Caco-2 (cell line): ENCODE measurements around the gene CACNB1. TPM values are rescaled to one million over a fixed set of nuclear protein-coding genes. Genes with fewer than 3 reads are reported as not detected.
"Not testable (repeated sequence)": the region's sequence is repeated elsewhere in the genome, so short reads cannot be mapped to it uniquely, and the experiment has no call there.

ENCODE experiments used
- BruUV-seq: library from RNA; stranded (reverse); fragments of 400-500 nt; replicated peaks from 2 replicates; lab custom pipeline; 2021; lab: Mats Ljungman, UMichigan
- CTCF ChIA-PET: fragments of 300-600 bp; sonication (Branson Sonifier 250); formaldehyde crosslinking; loops from one replicate; lab custom pipeline; 2022; ENCODE audit warnings: antibody characterized with exemption; lab: Charles Lee
- POLR2A ChIA-PET: fragments of 300-600 bp; sonication (Branson Sonifier 250); formaldehyde crosslinking; loops from one replicate; lab custom pipeline; 2022; ENCODE audit warnings: antibody characterized with exemption; lab: Charles Lee
- DNase-seq, 2 experiments: peaks; one replicate each; pipeline versions ENCODE4 v3.0.0 to v3.0.0-alpha.2; 2020 to 2022
- H3K27me3 ChIP-seq: replicated peaks from 2 replicates; pipeline ENCODE4 v1.6.0; 2011; ENCODE audit warnings: low read length; ENCODE audit not compliant: control insufficient read depth, insufficient read depth
- H3K36me3 ChIP-seq: 2 replicates; pipeline ENCODE4 v1.5.1; 2011; ENCODE audit warnings: low read length; ENCODE audit not compliant: control insufficient read depth, insufficient read depth
- H3K4me1 ChIP-seq: fragments of 250-450 bp; sonication (Bioruptor Pico); 2 replicates; pipeline ENCODE4 v1.5.1; 2020; ENCODE audit warnings: mild to moderate bottlenecking
- H3K4me3 ChIP-seq: 2 replicates; pipeline ENCODE4 v1.5.1; 2011; ENCODE audit warnings: low read depth, mild to moderate bottlenecking, control low read depth, low read length
- H3K9me3 ChIP-seq: fragments of 250-450 bp; sonication (Bioruptor Pico); 2 replicates; pipeline ENCODE4 v1.5.1; 2020; ENCODE audit warnings: mild to moderate bottlenecking, moderate library complexity
- H3K27ac Mint-ChIP-seq: one replicate; pipeline ENCODE4 v1.8.0; 2022; ENCODE audit warnings: mixed read lengths; ENCODE audit not compliant: unreplicated experiment
- H3K27me3 Mint-ChIP-seq: one replicate; pipeline ENCODE4 v1.8.0; 2022; ENCODE audit warnings: mixed read lengths; ENCODE audit not compliant: insufficient read depth, unreplicated experiment
- H3K36me3 Mint-ChIP-seq: one replicate; pipeline ENCODE4 v1.8.0; 2022; ENCODE audit warnings: mild to moderate bottlenecking, mixed read lengths; ENCODE audit not compliant: insufficient read depth, unreplicated experiment
- H3K4me1 Mint-ChIP-seq: one replicate; pipeline ENCODE4 v1.8.0; 2022; ENCODE audit warnings: low read depth, mixed read lengths; ENCODE audit not compliant: unreplicated experiment
- H3K4me3 Mint-ChIP-seq: one replicate; pipeline ENCODE4 v1.8.0; 2022; ENCODE audit warnings: mild to moderate bottlenecking, moderate library complexity, mixed read lengths; ENCODE audit not compliant: unreplicated experiment
- H3K9me3 Mint-ChIP-seq: one replicate; pipeline ENCODE4 v1.8.0; 2022; ENCODE audit warnings: mixed read lengths; ENCODE audit not compliant: unreplicated experiment
- CTCF ChIP-seq, 2 experiments: fragments of 200-600 bp in 1 of 2; IDR thresholded peaks; 1 replicate in 1 of 2; 2 replicates in 1 of 2; pipeline versions ENCODE4 v1.5.1 to v1.8.0; 2011 to 2022; ENCODE audit warnings: antibody characterized with exemption in 1 of 2, control low read depth in 1 of 2, inconsistent platforms in 1 of 2, low read depth in 1 of 2, low read length in 1 of 2, mild to moderate bottlenecking in 1 of 2, moderate library complexity in 1 of 2; ENCODE audit not compliant: insufficient read depth in 1 of 2, severe bottlenecking in 1 of 2, unreplicated experiment in 1 of 2
- intact Hi-C: fragments of 100-400 bp; cut with micrococcal nuclease; formaldehyde crosslinking; loops from one replicate; pipeline ENCODE4 v1.10.0; 2022; ENCODE audit not compliant: unreplicated experiment
- total RNA-seq: library from RNA; stranded (reverse); gene quantifications from 2 replicates; pipeline ENCODE4 v1.2.3, GENCODE V29; 2022

CACNB1 gene
- total RNA-seq, 1 experiment from 2014 or later = 7.0 TPM

- peaks cover 17% of the 10 kb centered on the region for H3K4me1 Mint-ChIP-seq
- no peak overlapping the region for H3K4me3 ChIP-seq
- H3K4me3 Mint-ChIP-seq = no peak overlapping the region
- peaks cover 16% of the 10 kb centered on the region for H3K4me1 ChIP-seq
- intact Hi-C loops = no loop called here
- ChIA-PET CTCF (interaction anchor here (0.7 to 1.1 kb wide), 2 partner anchors 17 to 187 kb away, joined by 3 to 4 read pairs; no protein-coding TSS in a partner anchor), POLR2A (interaction anchor here (0.7 kb wide), 2 partner anchors 36 to 80 kb away, joined by 8 read pairs; no protein-coding TSS in a partner anchor)
- H3K27me3 Mint-ChIP-seq = no peaks in the 10 kb centered on the region
- H3K27ac Mint-ChIP-seq = no peak overlapping the region
- no peak for TF ChIP-seq CTCF (IDR thresholded peaks at IDR 0.05; ENCODE audit: insufficient read depth in 1 of 2, low read depth in 1 of 2, low read length in 1 of 2, severe bottlenecking in 1 of 2, unreplicated experiment in 1 of 2)
- no peaks in the 10 kb centered on the region for H3K27me3 ChIP-seq
- H3K9me3 ChIP-seq = no peaks in the 10 kb centered on the region
- peaks cover 7% of the 10 kb centered on the region for H3K36me3 Mint-ChIP-seq
- H3K36me3 ChIP-seq = no peaks in the 10 kb centered on the region
- no TSS peak for BruUV-seq
- DNase-seq = no peak
- no peaks in the 10 kb centered on the region for H3K9me3 Mint-ChIP-seq
Observed at GRCh38 chr17:39170109-39170508, 27.4 kb downstream of the CACNB1 start.

DNA sequence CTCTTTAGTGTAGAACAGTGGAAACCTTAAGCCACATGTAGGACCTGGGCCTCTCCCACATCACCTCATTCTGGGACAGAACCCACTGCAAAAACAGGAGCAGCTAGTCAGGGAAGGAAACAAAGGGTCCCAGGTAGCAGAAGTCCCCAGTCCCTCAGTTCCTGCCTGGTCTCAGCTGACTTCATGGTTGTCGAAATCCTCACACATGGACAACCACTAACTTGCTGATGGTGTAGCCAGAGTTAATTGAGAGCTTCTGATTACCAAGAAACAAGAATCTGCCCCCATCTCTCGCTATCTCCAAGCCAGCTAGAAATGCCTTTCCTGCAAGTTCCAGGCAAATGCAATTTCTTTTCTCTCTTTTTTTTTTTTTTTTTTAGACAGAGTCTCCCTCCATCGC lies 28.0 kb downstream of the CACNB1 start:
- no peaks in the 10 kb centered on the region for H3K27me3 ChIP-seq
- DNase-seq = no peak
- Mint-ChIP-seq H3K4me3 (no peak overlapping the region), H3K9me3 (no peaks in the 10 kb centered on the region), H3K4me1 (peaks cover 21% of the 10 kb centered on the region), H3K36me3 (peaks cover 7% of the 10 kb centered on the region), H3K27ac (no peak overlapping the region), H3K27me3 (no peaks in the 10 kb centered on the region)
- H3K36me3 ChIP-seq = no peaks in the 10 kb centered on the region
- ChIA-PET POLR2A (interaction anchor here (0.6 kb wide), 1 partner anchor 16 kb away, joined by 3 read pairs; no protein-coding TSS in a partner anchor), CTCF (interaction anchor here (0.7 to 1.1 kb wide), 2 partner anchors 16 to 187 kb away, joined by 4 read pairs; no protein-coding TSS in a partner anchor)
- no peak overlapping the region for H3K4me3 ChIP-seq
- peaks cover 16% of the 10 kb centered on the region for H3K4me1 ChIP-seq
- intact Hi-C loops = no loop called here
- no peak for TF ChIP-seq CTCF (IDR thresholded peaks at IDR 0.05; ENCODE audit: insufficient read depth in 1 of 2, low read depth in 1 of 2, low read length in 1 of 2, severe bottlenecking in 1 of 2, unreplicated experiment in 1 of 2)
- BruUV-seq = no TSS peak
- no peaks in the 10 kb centered on the region for H3K9me3 ChIP-seq

GRCh38 chr17:39169101-39169500 lies 28.4 kb downstream of the CACNB1 start:
- intact Hi-C loops = no loop called here
- Mint-ChIP-seq H3K4me1 (peaks cover 23% of the 10 kb centered on the region), H3K27ac (no peak overlapping the region), H3K27me3 (no peaks in the 10 kb centered on the region), H3K36me3 (peaks cover 7% of the 10 kb centered on the region), H3K9me3 (no peaks in the 10 kb centered on the region), H3K4me3 (no peak overlapping the region)
- CTCF ChIA-PET = interaction anchor here (0.7 kb wide), 1 partner anchor 15 kb away, joined by 4 read pairs; no protein-coding TSS in a partner anchor
- Histone ChIP-seq H3K9me3 (no peaks in the 10 kb centered on the region), H3K27me3 (no peaks in the 10 kb centered on the region), H3K4me1 (peaks cover 20% of the 10 kb centered on the region), H3K36me3 (no peaks in the 10 kb centered on the region), H3K4me3 (no peak overlapping the region)
- no peak for TF ChIP-seq CTCF (IDR thresholded peaks at IDR 0.05; ENCODE audit: insufficient read depth in 1 of 2, low read depth in 1 of 2, low read length in 1 of 2, severe bottlenecking in 1 of 2, unreplicated experiment in 1 of 2)
- DNase-seq = no peak
- BruUV-seq = no TSS peak
- POLR2A ChIA-PET = interaction anchor here (0.6 kb wide), 1 partner anchor 15 kb away, joined by 3 read pairs; no protein-coding TSS in a partner anchor

DNA sequence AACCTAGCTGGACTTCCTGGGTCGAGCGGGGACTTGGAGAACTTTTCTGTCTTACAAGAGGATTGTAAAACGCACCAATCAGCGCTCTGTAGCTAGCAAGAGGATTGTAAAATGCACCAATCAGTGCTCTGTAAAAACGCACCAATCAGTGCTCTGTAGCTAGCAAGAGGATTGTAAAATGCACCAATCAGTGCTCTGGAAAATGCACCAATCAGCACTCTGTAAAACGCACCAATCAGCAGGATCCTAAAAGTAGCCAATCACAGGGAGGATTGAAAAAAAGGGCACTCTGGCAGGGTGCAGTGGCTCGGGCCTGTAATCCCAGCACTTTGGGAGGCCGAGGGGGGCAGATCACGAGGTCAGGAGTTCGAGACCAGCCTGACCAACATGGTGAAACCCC lies 29.0 kb downstream of the CACNB1 start:
- H3K27me3 ChIP-seq, H3K4me3 ChIP-seq, H3K9me3 Mint-ChIP-seq, H3K4me3 Mint-ChIP-seq, H3K36me3 ChIP-seq, H3K9me3 ChIP-seq, POLR2A ChIA-PET, intact Hi-C loops, H3K27ac Mint-ChIP-seq, DNase-seq, H3K27me3 Mint-ChIP-seq, BruUV-seq, H3K36me3 Mint-ChIP-seq: not testable (repeated sequence)
- H3K4me1 ChIP-seq = peaks cover 21% of the 10 kb centered on the region
- H3K4me1 Mint-ChIP-seq = peaks cover 23% of the 10 kb centered on the region
- CTCF ChIA-PET = interaction anchor here (0.7 kb wide), 1 partner anchor 15 kb away, joined by 3 read pairs; no protein-coding TSS in a partner anchor
